DOHH2 (cell line): ENCODE results near the gene MCCC1.

Source experiments
- CTCF ChIP-seq: fragments of 200-600 bp; sonication (generic); IDR thresholded peaks from one replicate; pipeline ENCODE4 v1.5.1; 2014; ENCODE audit warnings: antibody characterized with exemption, mild to moderate bottlenecking, low read depth, low read length; ENCODE audit not compliant: poor library complexity, severe bottlenecking
- EZH2phosphoT487 ChIP-seq: fragments of 200-600 bp; sonication (generic); IDR thresholded peaks from 2 replicates; pipeline ENCODE4 v1.6.1; 2017; ENCODE audit warnings: borderline replicate concordance, mild to moderate bottlenecking, antibody characterized with exemption, low read length, moderate library complexity, mixed read lengths

GRCh38 chr3:183015185-183015584 is 84.1 kb downstream of the MCCC1 start:
- TF ChIP-seq CTCF: no peak
- no peak for TF ChIP-seq EZH2phosphoT487
